Epithelial cell of esophagus (primary cell): ENCODE measurements around the gene B3GALT6.

Experiments
- DNase-seq: peaks from one replicate; pipeline ENCODE4 v3.0.0; 2010; ENCODE audit warnings: low read depth
- H3K4me3 ChIP-seq: 2 replicates; pipeline ENCODE4 v1.5.1; 2011; ENCODE audit warnings: mild to moderate bottlenecking, low read length, control low read depth
- TF ChIP-seq, protein P1 (sequence below): IDR thresholded peaks from 2 replicates; pipeline ENCODE4 v1.5.1; 2011; ENCODE audit warnings: low read depth, mild to moderate bottlenecking, low read length, control low read depth, inconsistent platforms; ENCODE audit not compliant: insufficient read depth; ENCODE audit errors: missing control alignments

The B3GALT6 gene

DNA sequence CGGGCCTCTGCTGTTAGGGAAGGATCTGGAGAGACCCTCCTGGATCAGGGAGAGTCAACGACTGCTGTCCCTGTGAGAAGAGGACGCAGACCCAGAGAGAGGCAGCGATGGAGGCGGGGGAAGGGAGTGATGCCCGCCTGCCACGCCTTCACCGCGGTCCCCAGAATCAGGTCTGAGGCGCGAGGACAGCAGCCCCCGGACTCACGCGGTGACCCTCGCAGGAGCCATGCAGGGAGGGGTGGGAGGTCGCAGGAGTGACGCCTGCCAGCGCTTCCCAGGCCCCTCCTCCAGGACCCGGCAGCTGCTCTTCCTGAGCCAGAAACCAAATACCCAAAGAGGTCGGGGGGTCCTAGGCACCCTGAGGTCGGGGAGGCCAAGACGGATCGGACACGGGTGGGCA lies 11.8 kb upstream of the B3GALT6 start:
- H3K4me3 ChIP-seq: no peak overlapping the region
- no peak for DNase-seq
- TF ChIP-seq, protein P1, sequence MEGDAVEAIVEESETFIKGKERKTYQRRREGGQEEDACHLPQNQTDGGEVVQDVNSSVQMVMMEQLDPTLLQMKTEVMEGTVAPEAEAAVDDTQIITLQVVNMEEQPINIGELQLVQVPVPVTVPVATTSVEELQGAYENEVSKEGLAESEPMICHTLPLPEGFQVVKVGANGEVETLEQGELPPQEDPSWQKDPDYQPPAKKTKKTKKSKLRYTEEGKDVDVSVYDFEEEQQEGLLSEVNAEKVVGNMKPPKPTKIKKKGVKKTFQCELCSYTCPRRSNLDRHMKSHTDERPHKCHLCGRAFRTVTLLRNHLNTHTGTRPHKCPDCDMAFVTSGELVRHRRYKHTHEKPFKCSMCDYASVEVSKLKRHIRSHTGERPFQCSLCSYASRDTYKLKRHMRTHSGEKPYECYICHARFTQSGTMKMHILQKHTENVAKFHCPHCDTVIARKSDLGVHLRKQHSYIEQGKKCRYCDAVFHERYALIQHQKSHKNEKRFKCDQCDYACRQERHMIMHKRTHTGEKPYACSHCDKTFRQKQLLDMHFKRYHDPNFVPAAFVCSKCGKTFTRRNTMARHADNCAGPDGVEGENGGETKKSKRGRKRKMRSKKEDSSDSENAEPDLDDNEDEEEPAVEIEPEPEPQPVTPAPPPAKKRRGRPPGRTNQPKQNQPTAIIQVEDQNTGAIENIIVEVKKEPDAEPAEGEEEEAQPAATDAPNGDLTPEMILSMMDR: no peak

DNA sequence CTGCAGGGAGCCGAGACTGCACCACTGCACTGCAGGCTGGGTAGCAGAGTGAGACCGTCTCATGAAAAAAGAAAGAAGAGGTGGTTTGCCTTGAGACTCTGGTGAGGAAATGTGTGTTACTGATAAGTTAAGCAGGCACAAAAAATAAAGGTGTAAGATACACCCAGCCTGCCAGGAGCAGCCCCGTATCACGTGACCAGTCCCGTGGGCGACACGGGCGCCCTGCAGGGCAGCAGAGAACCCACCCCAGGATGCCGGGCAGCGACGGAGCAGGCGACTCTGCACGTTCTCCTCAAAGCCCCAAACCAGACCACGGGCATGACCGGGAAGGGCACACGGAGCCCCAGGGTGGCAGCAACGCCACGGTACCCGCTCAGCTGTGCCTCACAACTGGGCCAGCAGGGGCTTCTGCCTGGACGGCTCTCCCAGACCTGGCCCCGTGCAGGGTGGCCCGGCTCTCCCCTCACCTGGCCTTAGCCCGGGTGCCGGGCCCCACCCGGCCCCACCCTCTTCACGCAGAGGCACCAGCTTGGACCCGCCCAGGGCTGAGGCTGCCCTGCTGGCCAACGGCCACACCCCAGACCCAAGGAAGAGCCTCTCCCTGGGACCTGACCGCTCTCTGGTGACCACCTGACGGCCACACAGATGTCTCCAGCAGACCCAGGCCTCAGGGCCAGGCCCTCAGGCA lies 10.0 kb upstream of the B3GALT6 start:
- H3K4me3 ChIP-seq: no peak overlapping the region
- TF ChIP-seq, protein P1: no peak
- DNase-seq: no peak

DNA sequence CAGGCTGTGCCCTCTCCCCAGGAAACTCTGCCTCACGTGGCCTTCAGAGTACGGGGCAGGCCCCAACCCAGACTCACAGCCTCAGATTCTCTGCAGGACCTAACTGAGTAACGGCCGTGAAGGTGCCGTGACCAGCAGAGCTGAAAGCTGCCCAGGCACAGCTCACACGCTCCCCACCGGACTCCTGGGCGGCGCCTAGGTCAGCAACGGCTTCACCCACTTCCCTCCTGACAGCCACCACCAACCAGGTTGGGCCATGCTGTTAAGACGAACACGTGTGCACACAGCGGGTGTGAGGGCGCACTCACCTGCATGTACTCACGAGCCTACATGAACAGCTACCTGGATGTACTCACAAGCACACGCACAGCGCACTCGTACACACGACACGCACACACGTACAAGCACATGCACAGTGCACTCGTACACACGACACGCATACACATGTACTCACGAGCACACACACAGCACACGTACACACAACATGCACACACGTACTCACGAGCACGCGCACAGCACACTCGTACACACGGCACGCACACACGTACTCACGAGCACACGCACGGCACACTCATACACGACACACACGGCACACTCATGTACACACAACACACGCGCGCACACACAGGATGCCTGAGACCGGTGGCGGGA lies 9.3 kb upstream of the B3GALT6 start:
- no peak for DNase-seq
- H3K4me3 ChIP-seq: no peak overlapping the region
- TF ChIP-seq, protein P1: no peak

DNA sequence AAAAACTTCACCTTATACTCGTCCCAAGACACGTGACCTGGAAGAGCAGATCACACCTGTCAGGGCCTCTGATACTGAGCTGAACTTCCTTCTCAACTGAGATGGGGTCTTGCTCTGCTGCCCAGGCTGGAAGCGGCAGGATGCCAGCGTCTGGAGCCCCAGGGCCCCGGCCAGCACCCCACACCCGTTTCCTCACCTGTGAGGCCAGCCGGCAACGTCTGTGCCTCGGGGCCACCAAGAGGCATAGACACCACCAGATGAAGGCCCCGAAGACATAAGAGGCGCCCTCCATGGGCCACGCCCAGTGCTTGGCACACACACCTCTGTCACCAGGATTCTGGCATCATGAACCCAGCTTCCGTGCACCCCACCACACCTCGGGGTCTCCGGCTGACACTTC lies 8.7 kb upstream of the B3GALT6 start:
- DNase-seq: no peak
- TF ChIP-seq, protein P1: no peak

DNA sequence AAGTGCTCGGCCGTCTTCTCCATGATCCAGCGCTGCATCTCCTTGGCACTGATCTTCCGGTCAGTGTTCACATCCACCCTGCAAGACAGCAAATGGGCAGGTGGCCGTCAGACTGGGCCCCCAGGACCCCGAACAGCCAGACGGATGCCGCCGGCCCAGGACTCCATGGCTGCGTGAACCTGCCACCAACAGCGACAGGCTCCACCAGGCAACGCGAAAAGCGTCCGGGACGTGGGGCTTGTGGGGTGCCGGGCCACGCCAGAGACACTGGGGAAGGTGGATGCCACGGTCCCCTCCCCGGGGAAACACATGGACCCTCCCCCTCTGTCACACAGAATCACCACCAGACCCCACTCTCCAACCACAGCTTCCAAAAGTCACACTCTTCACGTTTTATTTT lies 8.1 kb upstream of the B3GALT6 start:
- no peak overlapping the region for H3K4me3 ChIP-seq
- DNase-seq: no peak
- TF ChIP-seq, protein P1: no peak

More for the DNA sequence above, 8.7 kb upstream of the B3GALT6 start:
- no peak overlapping the region for H3K4me3 ChIP-seq

DNA sequence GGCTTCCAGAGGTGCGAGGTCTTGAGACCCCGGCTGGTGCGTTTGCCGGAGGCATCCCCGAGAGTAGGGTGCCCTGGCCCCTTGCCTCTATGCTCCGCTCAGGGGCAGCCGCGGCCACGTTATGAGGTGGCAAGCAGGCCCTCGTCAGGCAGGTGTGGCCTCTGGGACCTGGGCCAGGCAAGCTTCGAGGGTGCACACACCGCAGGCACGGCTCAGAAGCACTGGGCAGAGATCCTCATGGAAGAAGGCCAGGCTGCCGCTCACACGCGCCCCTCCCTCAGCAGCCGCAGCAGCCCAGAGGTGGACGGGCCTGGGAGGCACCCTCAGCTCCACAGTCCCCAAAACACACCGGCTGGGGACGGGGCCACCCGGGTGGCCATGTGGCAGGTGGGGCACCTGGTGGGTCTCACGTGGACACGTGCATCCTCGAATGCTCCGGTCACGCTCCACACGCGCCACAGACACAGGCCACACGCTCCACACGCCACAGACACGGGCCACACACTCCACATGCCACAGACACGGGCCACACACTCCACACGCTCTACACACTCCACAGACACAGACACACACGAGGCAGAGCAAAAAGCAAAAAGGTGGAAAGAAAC lies 6.7 kb upstream of the B3GALT6 start:
- TF ChIP-seq, protein P1: no peak
- DNase-seq: no peak
- H3K4me3 ChIP-seq: no peak overlapping the region
